Posterior cingulate gyrus (tissue), 11 donors: ENCODE results near the gene CUTA.

Source experiments
- DNase-seq, 10 donors: peaks; one replicate each; pipeline versions ENCODE4 v3.0.0 to v3.0.0-alpha.2; 2020 to 2021; ENCODE audit warnings: mixed read lengths in 3 of 10
- intact Hi-C: fragments of 100-400 bp; cut with DNase I; formaldehyde crosslinking; loops from one replicate; pipeline ENCODE4 v1.15.1; 2023

The CUTA gene

GRCh38 chr6:33425668-33426577 lies 8.0 kb upstream of the CUTA start:
- intact Hi-C loops = loop anchor here (5.0 kb wide), 1 partner anchor 34 kb away; the partner anchor contains the start of gene KIFC1
- peak; percentile 75 to 97 (median 82) for DNase-seq

GRCh38 chr6:33424855-33425667 lies 7.2 kb upstream of the CUTA start:
- DNase-seq = no peak
- intact Hi-C loops = loop anchor here (5.0 kb wide), 1 partner anchor 33 kb away; the partner anchor contains the start of gene KIFC1

GRCh38 chr6:33423777-33424176 lies 5.9 kb upstream of the CUTA start:
- intact Hi-C loops = no loop called here
- no peak for DNase-seq

- intact Hi-C loops = no loop called here
- DNase-seq = no peak
These were observed 3.4 kb upstream of the CUTA start for GRCh38 chr6:33421344-33421643.

GRCh38 chr6:33420491-33421343 lies 2.8 kb upstream of the CUTA start:
- intact Hi-C loops = no loop called here
- DNase-seq = no peak

GRCh38 chr6:33419580-33420490 lies 1.9 kb upstream of the CUTA start, which contains the start of gene SYNGAP1:
TSS of gene SYNGAP1 (plus strand) at chr6:33420065. CDS start at chr6:33420265, 200 bp downstream.
- intact Hi-C loops = loop anchor here (10.0 kb wide), 1 partner anchor 105 kb away; the partner anchor contains the start of genes TAPBP and ZBTB22
- peak in 8 of 10 donors; percentile 29 to 91 (median 64) for DNase-seq

- no peak for DNase-seq
- intact Hi-C loops = loop anchor here (1.0 to 10.0 kb wide), 2 partner anchors 8 to 104 kb away; partner anchors contain the start of genes TAPBP and ZBTB22
These were observed 884 bp upstream of the CUTA start for GRCh38 chr6:33418690-33419291.

- peak in 1 of 10 donors; percentile 85 for DNase-seq
These were observed 592 bp downstream of the CUTA start for GRCh38 chr6:33417128-33417902.

GRCh38 chr6:33416386-33417127 lies 1.4 kb downstream of the CUTA start:
- peak in 1 of 10 donors; percentile 13 for DNase-seq
- intact Hi-C loops = loop anchor here (10.0 kb wide), 1 partner anchor 102 kb away; the partner anchor contains the start of genes TAPBP and ZBTB22

More at GRCh38 chr6:33417128-33417902, 592 bp downstream of the CUTA start:
- intact Hi-C loops = loop anchor here (10.0 kb wide), 1 partner anchor 103 kb away; the partner anchor contains the start of genes TAPBP and ZBTB22

GRCh38 chr6:33415831-33416230 lies 2.1 kb downstream of the CUTA start:
- DNase-seq = peak in 1 of 10 donors; percentile 5
- intact Hi-C loops = loop anchor here (10.0 kb wide), 1 partner anchor 101 kb away; the partner anchor contains the start of genes TAPBP and ZBTB22

- DNase-seq = peak in 1 of 10 donors; percentile 25
- intact Hi-C loops = loop anchor here (10.0 kb wide), 1 partner anchor 100 kb away; the partner anchor contains the start of genes TAPBP and ZBTB22
These were observed 3.2 kb downstream of the CUTA start for GRCh38 chr6:33414592-33415271.

GRCh38 chr6:33413241-33414120 lies 4.4 kb downstream of the CUTA start:
- DNase-seq = peak in 1 of 10 donors; percentile 46
- intact Hi-C loops = loop anchor here (10.0 kb wide), 1 partner anchor 99 kb away; the partner anchor contains the start of genes TAPBP and ZBTB22

- DNase-seq = peak in 1 of 10 donors; percentile 28
- intact Hi-C loops = loop anchor here (10.0 kb wide), 1 partner anchor 98 kb away; the partner anchor contains the start of genes TAPBP and ZBTB22
These were observed 5.5 kb downstream of the CUTA start for GRCh38 chr6:33412140-33413009.

- intact Hi-C loops = loop anchor here (10.0 kb wide), 1 partner anchor 97 kb away; the partner anchor contains the start of genes TAPBP and ZBTB22
- peak in 1 of 10 donors; percentile 52 for DNase-seq
These were observed 6.3 kb downstream of the CUTA start for GRCh38 chr6:33411632-33412005.
